MG63 (cell line): ENCODE results near the gene AAK1. TPM values are rescaled to one million over a fixed set of nuclear protein-coding genes. Genes with fewer than 3 reads are reported as not detected.

ENCODE experiments used
- DNase-seq: peaks from one replicate; pipeline ENCODE4 v3.0.0-alpha.2; 2020
- H3K27me3 ChIP-seq: fragments of 250-450 bp; sonication (Bioruptor Pico); 2 replicates; pipeline ENCODE4 v1.5.1; 2020; ENCODE audit warnings: mild to moderate bottlenecking, moderate library complexity
- H3K36me3 ChIP-seq: fragments of 250-450 bp; sonication (Bioruptor Pico); 2 replicates; pipeline ENCODE4 v1.5.1; 2020; ENCODE audit warnings: mild to moderate bottlenecking, moderate library complexity
- H3K4me3 ChIP-seq: fragments of 250-450 bp; sonication (Bioruptor Pico); 2 replicates; pipeline ENCODE4 v1.5.1; 2020; ENCODE audit warnings: mild to moderate bottlenecking, moderate library complexity
- H3K9me3 ChIP-seq: fragments of 250-450 bp; sonication (Bioruptor Pico); 2 replicates; pipeline ENCODE4 v1.5.1; 2020; ENCODE audit warnings: mild to moderate bottlenecking, moderate library complexity
- total RNA-seq: library from RNA; depleted of rRNA; stranded (reverse); fragments of >200 nt; shearing (Covaris generic); gene quantifications from 2 replicates; pipeline ENCODE4 v1.2.3, GENCODE V29; 2014; ENCODE audit warnings: low replicate concordance

AAK1 gene
- total RNA-seq, 1 experiment from 2014 or later: 9.4 TPM

GRCh38 chr2:69597843-69598610, 45.5 kb downstream of the AAK1 start:
- Histone ChIP-seq H3K9me3 (no peaks in the 10 kb centered on the region), H3K27me3 (no peaks in the 10 kb centered on the region), H3K36me3 (peaks cover 5% of the 10 kb centered on the region; the same call in 1 of the 2 replicates), H3K4me3 (no peak overlapping the region)
- DNase-seq: no peak

DNA sequence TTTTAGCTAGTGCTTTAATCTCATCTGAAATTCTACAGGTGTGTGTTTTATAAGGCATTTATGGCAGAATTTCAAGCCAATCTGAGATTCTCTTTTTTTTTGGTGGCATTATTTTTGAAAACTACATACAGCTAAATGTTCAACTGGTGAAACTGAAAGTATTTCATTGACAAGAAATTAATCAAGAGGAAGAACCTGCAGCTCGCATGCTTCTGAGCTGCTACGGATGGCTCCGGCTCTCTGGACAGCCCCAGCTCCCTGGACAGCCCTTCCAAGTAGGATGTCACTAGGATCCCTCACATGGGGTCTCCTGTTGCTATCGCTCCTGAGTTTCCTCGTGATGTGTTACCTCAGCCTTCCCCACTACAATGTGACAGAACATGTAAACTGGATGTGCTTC, 46.4 kb downstream of the AAK1 start:
- no peaks in the 10 kb centered on the region for H3K9me3 ChIP-seq
- no peak overlapping the region for H3K4me3 ChIP-seq
- H3K36me3 ChIP-seq: peaks cover 5% of the 10 kb centered on the region; the same call in 1 of the 2 replicates
- no peaks in the 10 kb centered on the region for H3K27me3 ChIP-seq
- no peak for DNase-seq

DNA sequence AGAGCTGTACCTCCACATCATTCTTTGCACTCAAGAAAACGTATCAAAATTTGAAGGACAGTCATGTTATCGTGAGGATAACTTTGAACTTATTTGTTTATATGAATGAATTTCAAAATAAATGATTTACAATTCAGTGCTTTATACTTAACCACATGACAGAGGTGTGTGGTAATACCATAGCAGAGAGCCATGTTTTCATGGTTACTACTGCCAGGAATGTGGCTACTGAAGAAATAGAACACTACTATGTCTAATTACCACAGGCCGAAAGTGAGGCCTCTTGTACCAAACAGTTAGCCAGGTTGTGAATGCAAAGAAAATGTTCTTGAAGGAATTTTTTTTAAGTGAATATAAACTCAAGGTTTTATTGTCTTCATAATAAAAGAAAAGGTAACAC, 49.2 kb downstream of the AAK1 start:
- H3K27me3 ChIP-seq: no peaks in the 10 kb centered on the region
- no peaks in the 10 kb centered on the region for H3K9me3 ChIP-seq
- no peak for DNase-seq

GRCh38 chr2:69592511-69592910, 51.0 kb downstream of the AAK1 start:
- Histone ChIP-seq H3K27me3 (no peaks in the 10 kb centered on the region), H3K36me3 (peaks cover 5% of the 10 kb centered on the region; the same call in 1 of the 2 replicates), H3K4me3 (no peak overlapping the region), H3K9me3 (no peaks in the 10 kb centered on the region)
- no peak for DNase-seq

More for the DNA sequence above, 49.2 kb downstream of the AAK1 start:
- H3K4me3 ChIP-seq: no peak overlapping the region
- H3K36me3 ChIP-seq: peaks cover 5% of the 10 kb centered on the region; the same call in 1 of the 2 replicates

DNA sequence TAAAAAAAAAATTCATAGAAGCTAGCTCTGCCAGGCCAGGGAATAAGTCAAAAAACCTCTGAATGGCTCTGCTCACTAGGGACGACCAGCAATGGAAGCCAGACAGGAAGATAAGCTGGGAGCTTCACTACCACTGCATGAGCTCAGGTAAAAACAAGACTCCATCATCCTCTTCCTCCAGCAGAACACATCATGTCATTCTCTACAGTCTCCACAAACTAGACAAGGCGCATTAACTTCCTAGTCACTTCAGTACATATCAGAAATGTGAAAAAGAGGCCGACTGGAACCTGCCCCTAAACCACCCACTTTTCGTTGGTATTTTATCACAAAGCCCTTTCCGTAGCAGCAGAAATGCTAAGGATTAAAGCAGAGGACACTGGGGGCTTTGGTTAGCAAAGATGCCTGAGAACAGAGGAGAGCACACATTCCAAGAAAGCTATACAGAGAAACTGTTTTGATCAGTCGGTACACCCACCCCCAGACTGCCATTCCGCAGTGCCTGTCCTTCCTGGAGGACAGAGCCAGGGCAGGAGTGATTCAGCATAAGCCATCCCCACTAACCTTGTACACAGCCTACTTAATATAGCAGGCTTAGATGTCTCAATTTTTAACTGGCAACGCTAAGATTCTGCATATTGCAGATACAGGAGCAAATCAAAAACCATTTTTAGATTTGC, 53.4 kb downstream of the AAK1 start:
- Histone ChIP-seq H3K9me3 (no peaks in the 10 kb centered on the region), H3K4me3 (no peak overlapping the region), H3K36me3 (peaks cover 5% of the 10 kb centered on the region; the same call in 1 of the 2 replicates), H3K27me3 (no peaks in the 10 kb centered on the region)
- no peak for DNase-seq

GRCh38 chr2:69588945-69589344, 54.6 kb downstream of the AAK1 start:
- DNase-seq: no peak
- H3K27me3 ChIP-seq: no peaks in the 10 kb centered on the region
- no peak overlapping the region for H3K4me3 ChIP-seq
- H3K36me3 ChIP-seq: no peaks in the 10 kb centered on the region
- H3K9me3 ChIP-seq: no peaks in the 10 kb centered on the region

DNA sequence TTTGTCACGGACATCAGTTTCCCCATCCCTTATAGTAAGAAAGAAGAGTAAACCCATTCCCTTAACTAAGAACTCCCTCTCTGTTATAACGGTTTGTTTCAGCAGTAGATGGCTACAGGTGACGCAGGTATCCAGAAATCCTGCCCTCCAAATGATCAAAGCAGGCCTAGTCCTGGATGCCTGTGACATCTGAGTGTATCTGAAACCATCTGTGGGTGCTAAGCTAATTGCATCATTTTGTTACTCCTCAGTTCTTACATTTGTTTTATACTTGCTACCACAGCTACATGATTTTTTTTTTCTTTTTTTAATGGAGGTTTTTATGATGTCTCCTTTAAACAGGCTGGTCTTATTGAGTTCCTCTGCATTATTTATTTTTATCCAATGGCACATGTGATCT, 55.1 kb downstream of the AAK1 start:
- no peaks in the 10 kb centered on the region for H3K27me3 ChIP-seq
- no peaks in the 10 kb centered on the region for H3K36me3 ChIP-seq
- no peaks in the 10 kb centered on the region for H3K9me3 ChIP-seq
- H3K4me3 ChIP-seq: no peak overlapping the region
- no peak for DNase-seq

DNA sequence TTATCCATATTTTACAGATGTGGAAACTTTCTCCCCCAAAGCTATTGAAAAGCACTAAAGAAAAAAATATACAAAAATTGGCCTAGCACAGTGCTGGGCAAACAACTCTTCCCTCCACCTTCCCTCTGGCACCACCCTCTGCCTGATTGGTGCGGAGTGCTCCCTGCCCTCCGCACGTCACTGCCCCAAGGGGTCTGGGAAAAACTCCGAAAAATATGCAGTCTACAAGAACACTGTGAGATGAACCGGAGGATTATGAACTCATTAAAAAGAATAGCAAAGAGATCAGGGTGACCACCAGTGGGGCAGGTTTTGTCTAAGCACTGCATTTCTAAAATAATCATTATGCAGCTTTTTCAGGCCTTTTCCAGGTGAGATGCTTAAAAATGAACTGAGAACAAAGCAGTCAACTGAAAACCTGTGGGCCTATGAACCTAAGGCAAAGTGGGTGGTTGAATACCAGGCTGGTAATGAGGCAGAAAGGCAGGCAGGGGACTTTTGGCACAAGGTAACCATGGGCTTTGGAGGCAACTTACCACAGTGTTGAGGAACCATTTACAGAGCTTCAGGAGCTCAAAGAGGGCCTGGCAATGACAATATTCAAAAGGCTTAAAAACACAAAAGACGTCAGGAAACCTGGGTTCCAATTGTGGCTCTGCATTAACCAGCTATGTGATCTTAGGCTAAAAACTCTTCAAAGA, 57.5 kb downstream of the AAK1 start:
- no peaks in the 10 kb centered on the region for H3K27me3 ChIP-seq
- H3K36me3 ChIP-seq: no peaks in the 10 kb centered on the region
- H3K4me3 ChIP-seq: no peak overlapping the region
- DNase-seq: no peak
- H3K9me3 ChIP-seq: no peaks in the 10 kb centered on the region

GRCh38 chr2:69584127-69584889, 59.2 kb downstream of the AAK1 start:
- no peaks in the 10 kb centered on the region for H3K27me3 ChIP-seq
- no peak for DNase-seq

GRCh38 chr2:69583321-69583833, 60.2 kb downstream of the AAK1 start:
- no peaks in the 10 kb centered on the region for H3K9me3 ChIP-seq
- DNase-seq: no peak
- no peaks in the 10 kb centered on the region for H3K36me3 ChIP-seq
- no peaks in the 10 kb centered on the region for H3K27me3 ChIP-seq
- no peak overlapping the region for H3K4me3 ChIP-seq

More at GRCh38 chr2:69584127-69584889, 59.2 kb downstream of the AAK1 start:
- H3K9me3 ChIP-seq: no peaks in the 10 kb centered on the region
- H3K36me3 ChIP-seq: no peaks in the 10 kb centered on the region
- no peak overlapping the region for H3K4me3 ChIP-seq

GRCh38 chr2:69582582-69583176, 60.9 kb downstream of the AAK1 start:
- DNase-seq: no peak
- no peaks in the 10 kb centered on the region for H3K27me3 ChIP-seq

DNA sequence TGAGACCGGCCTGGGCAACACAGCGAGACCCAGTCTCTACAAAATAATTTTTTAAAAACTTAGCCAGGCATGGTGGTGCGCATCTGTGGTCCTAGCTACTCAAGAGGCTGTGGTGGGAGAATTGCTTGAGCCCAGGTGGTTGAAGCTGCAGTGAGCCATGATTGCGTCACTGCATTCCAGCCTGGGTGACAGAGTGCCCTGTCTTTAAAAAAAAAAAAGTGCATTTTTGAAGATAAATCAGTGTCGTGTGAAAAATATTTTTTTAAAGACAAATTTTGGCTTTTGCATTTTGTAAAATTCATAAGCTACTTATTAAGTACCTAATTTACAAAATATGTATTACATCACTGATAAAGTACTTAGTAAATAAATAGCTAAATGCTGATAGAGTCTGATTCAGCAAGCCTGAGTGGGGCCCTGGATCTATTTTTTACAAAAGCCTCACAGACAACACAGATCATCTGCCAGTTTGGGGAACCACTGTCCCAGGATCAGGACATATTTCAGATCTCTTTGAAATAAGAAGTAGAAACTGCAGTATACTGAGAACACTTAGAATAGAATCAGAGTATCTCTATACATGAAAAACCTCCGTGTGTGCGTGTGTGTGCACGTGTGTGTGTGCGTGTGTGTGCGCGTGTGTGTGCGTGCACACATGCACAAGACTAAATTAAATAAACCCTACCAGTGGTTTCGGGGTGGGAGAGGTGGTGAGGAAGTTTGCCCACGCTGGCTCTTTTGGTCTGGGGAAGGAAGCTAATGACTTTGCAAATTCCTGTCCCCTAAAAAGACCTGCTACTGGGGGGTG, 61.6 kb downstream of the AAK1 start:
- Histone ChIP-seq H3K4me3 (no peak overlapping the region), H3K9me3 (no peaks in the 10 kb centered on the region), H3K27me3 (no peaks in the 10 kb centered on the region), H3K36me3 (no peaks in the 10 kb centered on the region)
- peak; percentile 48 for DNase-seq

More at GRCh38 chr2:69582582-69583176, 60.9 kb downstream of the AAK1 start:
- Histone ChIP-seq H3K4me3 (no peak overlapping the region), H3K9me3 (no peaks in the 10 kb centered on the region), H3K36me3 (no peaks in the 10 kb centered on the region)

- Histone ChIP-seq H3K9me3 (no peaks in the 10 kb centered on the region), H3K27me3 (no peaks in the 10 kb centered on the region), H3K36me3 (no peaks in the 10 kb centered on the region), H3K4me3 (no peak overlapping the region)
- no peak for DNase-seq
Observed at GRCh38 chr2:69580486-69580885, 63.1 kb downstream of the AAK1 start.

GRCh38 chr2:69579536-69579935, 64.0 kb downstream of the AAK1 start:
- no peak for DNase-seq
- no peaks in the 10 kb centered on the region for H3K36me3 ChIP-seq
- H3K9me3 ChIP-seq: no peaks in the 10 kb centered on the region
- H3K4me3 ChIP-seq: no peak overlapping the region
- no peaks in the 10 kb centered on the region for H3K27me3 ChIP-seq

DNA sequence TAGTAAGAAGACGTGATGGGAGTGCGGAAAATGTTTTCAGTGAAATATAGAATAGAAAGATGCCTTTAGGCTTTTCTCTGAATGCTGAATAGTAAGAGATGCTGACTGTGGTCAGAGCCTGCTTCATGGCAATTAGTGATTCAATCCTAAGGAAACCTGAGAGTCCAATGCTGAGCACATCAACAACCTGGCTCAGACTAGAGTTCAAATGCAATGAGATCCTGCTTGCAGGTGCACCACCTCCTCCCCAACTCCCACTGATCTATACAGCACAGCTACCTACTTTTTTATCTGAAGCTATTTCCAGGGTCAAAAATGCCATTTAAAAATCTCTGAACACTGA, 65.4 kb downstream of the AAK1 start:
- DNase-seq: no peak
- Histone ChIP-seq H3K9me3 (no peaks in the 10 kb centered on the region), H3K36me3 (no peaks in the 10 kb centered on the region), H3K4me3 (no peak overlapping the region), H3K27me3 (no peaks in the 10 kb centered on the region)
